Bone marrow (tissue), 2 donors: ENCODE measurements around the gene CHTF18.

Source experiments
- DNase-seq, 2 donors: peaks; one replicate each; lab custom pipeline; 2025; lab: John Stamatoyannopoulos, UW

Gene CHTF18

GRCh38 chr16:760545-761343 is 27.7 kb upstream of the CHTF18 start, which contains the start of gene MSLN:
MSLN (plus strand) TSS chr16:760734; CDS start chr16:762681, 1,947 bp downstream.
- no peak for DNase-seq

GRCh38 chr16:761625-762513 is 26.6 kb upstream of the CHTF18 start:
- DNase-seq = no peak

- no peak for DNase-seq
These were observed 25.7 kb upstream of the CHTF18 start for GRCh38 chr16:762595-763268.

GRCh38 chr16:763369-764183 is 24.8 kb upstream of the CHTF18 start:
- no peak for DNase-seq

- DNase-seq = no peak
These were observed 24.2 kb upstream of the CHTF18 start for GRCh38 chr16:764184-764750.

- no peak for DNase-seq
These were observed 23.5 kb upstream of the CHTF18 start for GRCh38 chr16:764848-765487.

- DNase-seq = no peak
These were observed 22.9 kb upstream of the CHTF18 start for GRCh38 chr16:765488-765865.

GRCh38 chr16:766008-766819 is 22.2 kb upstream of the CHTF18 start:
- DNase-seq = no peak

GRCh38 chr16:766820-767640 is 21.4 kb upstream of the CHTF18 start:
- no peak for DNase-seq

GRCh38 chr16:767743-768235 is 20.6 kb upstream of the CHTF18 start:
- no peak for DNase-seq

GRCh38 chr16:768428-768827 is 20.0 kb upstream of the CHTF18 start:
- DNase-seq = no peak

- DNase-seq = no peak
These were observed 19.1 kb upstream of the CHTF18 start for GRCh38 chr16:769184-769784.

- no peak for DNase-seq
These were observed 18.5 kb upstream of the CHTF18 start for GRCh38 chr16:769934-770333.

- DNase-seq = no peak
These were observed 18.0 kb upstream of the CHTF18 start for GRCh38 chr16:770411-770810.

- no peak for DNase-seq
These were observed 15.5 kb upstream of the CHTF18 start for GRCh38 chr16:772959-773358.

GRCh38 chr16:774086-775001 is 14.1 kb upstream of the CHTF18 start:
- DNase-seq = no peak

- no peak for DNase-seq
These were observed 13.1 kb upstream of the CHTF18 start for GRCh38 chr16:775236-775796.
